Measurements from ENCODE around the gene ZAR1.

The ZAR1 gene

GRCh38 chr4:48483777-48484493 lies 6.1 kb upstream of the ZAR1 start:
- DNase-seq, result no peak
- Histone ChIP-seq H3K36me3 (replicated peaks; ENCODE audit: insufficient read depth, low read length) (no peaks in the 10 kb centered on the region), H3K4me3 (ENCODE audit: low read length) (no peak overlapping the region), H3K79me2 (ENCODE audit: low read length) (no peaks in the 10 kb centered on the region), H3K4me1 (ENCODE audit: low read length) (no peaks in the 10 kb centered on the region), H3K9ac (ENCODE audit: low read length) (no peak overlapping the region), H3K27me3 (replicated peaks; ENCODE audit: insufficient read depth, low read length) (no peaks in the 10 kb centered on the region), H2AFZ (ENCODE audit: low read length) (no peak overlapping the region), H3F3A (ENCODE audit: insufficient read depth, low read length) (no peaks in the 10 kb centered on the region), H3K9me2 (replicated peaks; ENCODE audit: insufficient read depth, low read length) (no peaks in the 10 kb centered on the region), H3K4me2 (ENCODE audit: low read depth, low read length) (no peak overlapping the region), H4K20me1 (ENCODE audit: insufficient read depth, low read length) (no peaks in the 10 kb centered on the region), H3K9me3 (replicated peaks; ENCODE audit: insufficient read depth, low read length) (no peaks in the 10 kb centered on the region), H3K27ac (ENCODE audit: low read length) (no peak overlapping the region)
- TF ChIP-seq EZH2phosphoT487 (IDR thresholded peaks at IDR 0.05; ENCODE audit: low read length) (no peak), EZH2 (optimal IDR thresholded peaks at IDR 0.05; ENCODE audit: low read depth, low read length) (no peak), CTCF (IDR thresholded peaks at IDR 0.05; ENCODE audit: low read length) (no peak)

GRCh38 chr4:48484494-48485168 lies 5.4 kb upstream of the ZAR1 start:
- H3K27ac ChIP-seq (ENCODE audit: low read length), result no peak overlapping the region
- no peak overlapping the region for H2AFZ ChIP-seq (ENCODE audit: low read length)
- no peak for DNase-seq
- no peaks in the 10 kb centered on the region for H3K36me3 ChIP-seq (replicated peaks; ENCODE audit: insufficient read depth, low read length)
- H3K9me2 ChIP-seq (replicated peaks; ENCODE audit: insufficient read depth, low read length), result no peaks in the 10 kb centered on the region
- no peak for TF ChIP-seq EZH2 (optimal IDR thresholded peaks at IDR 0.05; ENCODE audit: low read depth, low read length)
- TF ChIP-seq CTCF (IDR thresholded peaks at IDR 0.05; ENCODE audit: low read length), result no peak
- no peak for TF ChIP-seq EZH2phosphoT487 (IDR thresholded peaks at IDR 0.05; ENCODE audit: low read length)
- H3K79me2 ChIP-seq (ENCODE audit: low read length), result no peaks in the 10 kb centered on the region
- H3K4me1 ChIP-seq (ENCODE audit: low read length), result no peaks in the 10 kb centered on the region
- no peak overlapping the region for H3K4me2 ChIP-seq (ENCODE audit: low read depth, low read length)
- no peak overlapping the region for H3K9ac ChIP-seq (ENCODE audit: low read length)
- no peaks in the 10 kb centered on the region for H3K9me3 ChIP-seq (replicated peaks; ENCODE audit: insufficient read depth, low read length)
- H3K4me3 ChIP-seq (ENCODE audit: low read length), result no peak overlapping the region
- no peaks in the 10 kb centered on the region for H3K27me3 ChIP-seq (replicated peaks; ENCODE audit: insufficient read depth, low read length)
- no peaks in the 10 kb centered on the region for H3F3A ChIP-seq (ENCODE audit: insufficient read depth, low read length)
- H4K20me1 ChIP-seq (ENCODE audit: insufficient read depth, low read length), result no peaks in the 10 kb centered on the region

GRCh38 chr4:48489683-48490011 lies 405 bp upstream of the ZAR1 start:
- Histone ChIP-seq H3K4me2 (ENCODE audit: low read depth, low read length) (no peak overlapping the region), H2AFZ (ENCODE audit: low read length) (no peak overlapping the region), H3K4me3 (ENCODE audit: low read length) (no peak overlapping the region), H3K79me2 (ENCODE audit: low read length) (no peaks in the 10 kb centered on the region), H3K4me1 (ENCODE audit: low read length) (no peaks in the 10 kb centered on the region), H3K9me3 (replicated peaks; ENCODE audit: insufficient read depth, low read length) (no peaks in the 10 kb centered on the region), H4K20me1 (ENCODE audit: insufficient read depth, low read length) (no peaks in the 10 kb centered on the region), H3K27me3 (replicated peaks; ENCODE audit: insufficient read depth, low read length) (no peaks in the 10 kb centered on the region), H3K9me2 (replicated peaks; ENCODE audit: insufficient read depth, low read length) (no peaks in the 10 kb centered on the region), H3K36me3 (replicated peaks; ENCODE audit: insufficient read depth, low read length) (no peaks in the 10 kb centered on the region), H3F3A (ENCODE audit: insufficient read depth, low read length) (no peaks in the 10 kb centered on the region), H3K9ac (ENCODE audit: low read length) (no peak overlapping the region), H3K27ac (ENCODE audit: low read length) (no peak overlapping the region)
- no peak for DNase-seq
- TF ChIP-seq EZH2phosphoT487 (IDR thresholded peaks at IDR 0.05; ENCODE audit: low read length) (no peak), CTCF (IDR thresholded peaks at IDR 0.05; ENCODE audit: low read length) (no peak), EZH2 (optimal IDR thresholded peaks at IDR 0.05; ENCODE audit: low read depth, low read length) (no peak)

Data from MM.1S (cell line).